H1 (cell line): ENCODE results near the gene ECSIT. TPM values are rescaled to one million over a fixed set of nuclear protein-coding genes. Genes with fewer than 3 reads are reported as not detected.

ENCODE experiments used
- CTCF ChIA-PET: fragments of 300-600 bp; sonication (Branson Sonifier 250); formaldehyde crosslinking; loops from one replicate; lab custom pipeline; 2021; ENCODE audit not compliant: partially characterized antibody; lab: Charles Lee
- POLR2A ChIA-PET: fragments of 300-600 bp; sonication (Branson Sonifier 250); formaldehyde crosslinking; loops from one replicate; lab custom pipeline; 2021; ENCODE audit warnings: inconsistent platforms; ENCODE audit not compliant: partially characterized antibody; lab: Charles Lee
- DNase-seq, 2 experiments: peaks; one replicate each; pipeline versions ENCODE4 v3.0.0 to v3.0.0-alpha.2; 2010 to 2022; ENCODE audit warnings: low spot score in 2 of 2, low read depth in 1 of 2, mixed read lengths in 1 of 2
- FAIRE-seq: peaks from 2 replicates; lab custom pipeline; 2011; peaks lifted over from hg19 to GRCh38; lab: Jason Lieb, UNC
- H2AFZ ChIP-seq: 2 replicates; pipeline ENCODE4 v1.8.1; 2012; ENCODE audit warnings: low read length, inconsistent platforms
- H2AK5ac ChIP-seq: 2 replicates; pipeline ENCODE4 v1.6.1; 2013; ENCODE audit warnings: low read depth, low read length
- H2BK120ac ChIP-seq: replicated peaks from 2 replicates; pipeline ENCODE3; 2013; ENCODE audit warnings: low read depth, low read length, inconsistent platforms
- H2BK12ac ChIP-seq: 2 replicates; pipeline ENCODE4 v1.6.1; 2013; ENCODE audit warnings: low read depth, low read length
- H2BK15ac ChIP-seq: 2 replicates; pipeline ENCODE4 v1.6.1; 2013; ENCODE audit warnings: low read length
- H2BK20ac ChIP-seq: 2 replicates; pipeline ENCODE4 v1.6.1; 2013; ENCODE audit warnings: low read length
- H2BK5ac ChIP-seq: 2 replicates; pipeline ENCODE4 v1.6.1; 2013; ENCODE audit warnings: low read depth, low read length
- H3K14ac ChIP-seq: 2 replicates; pipeline ENCODE4 v1.6.1; 2013; ENCODE audit warnings: inconsistent platforms; ENCODE audit not compliant: insufficient read length
- H3K18ac ChIP-seq: 2 replicates; pipeline ENCODE4 v1.6.1; 2013; ENCODE audit warnings: low read length; ENCODE audit errors: extremely low read depth
- H3K23ac ChIP-seq: 2 replicates; pipeline ENCODE4 v1.6.1; 2013; ENCODE audit warnings: inconsistent platforms; ENCODE audit not compliant: insufficient read length
- H3K23me2 ChIP-seq: 2 replicates; pipeline ENCODE4 v1.6.1; 2013; ENCODE audit warnings: low read depth, low read length
- H3K27ac ChIP-seq: 2 replicates; pipeline ENCODE4 v1.6.1; 2011; ENCODE audit warnings: low read depth, low read length, inconsistent platforms
- H3K27me3 ChIP-seq, 4 experiments: replicated peaks in 1 of 4; 1 replicate in 1 of 4; 2 replicates in 3 of 4; pipeline versions ENCODE4 v1.6.1 to v1.8.1; 2011 to 2013; ENCODE audit warnings: low read length in 3 of 4, mild to moderate bottlenecking in 3 of 4, inconsistent platforms in 2 of 4, mixed read lengths in 2 of 4, moderate library complexity in 1 of 4; ENCODE audit not compliant: control insufficient read depth in 3 of 4, insufficient read depth in 3 of 4; ENCODE audit errors: extremely low read depth in 1 of 4
- H3K36me3 ChIP-seq, 4 experiments: 2 replicates each; pipeline versions ENCODE4 v1.6.1 to v1.8.1; 2011 to 2013; ENCODE audit warnings: mild to moderate bottlenecking in 4 of 4, low read length in 3 of 4, moderate library complexity in 2 of 4, control low read depth in 1 of 4, inconsistent platforms in 1 of 4; ENCODE audit not compliant: insufficient read depth in 4 of 4, control insufficient read depth in 2 of 4
- H3K4ac ChIP-seq: replicated peaks from 2 replicates; pipeline ENCODE3; 2013; ENCODE audit warnings: low read length, low read depth, mixed read lengths, inconsistent platforms; ENCODE audit not compliant: insufficient read length
- H3K4me1 ChIP-seq, 4 experiments: replicated peaks in 1 of 4; 1 replicate in 1 of 4; 2 replicates in 3 of 4; pipeline versions ENCODE4 v1.6.1 to v1.8.1; 2011 to 2013; ENCODE audit warnings: low read length in 3 of 4, inconsistent platforms in 2 of 4, mixed read lengths in 1 of 4; ENCODE audit not compliant: insufficient read depth in 4 of 4, control insufficient read depth in 3 of 4
- H3K4me2 ChIP-seq, 2 experiments: 2 replicates each; pipeline versions ENCODE4 v1.6.1 to v1.8.1; 2011 to 2013; ENCODE audit warnings: low read depth in 2 of 2, low read length in 2 of 2, control low read depth in 1 of 2, inconsistent platforms in 1 of 2, mild to moderate bottlenecking in 1 of 2; ENCODE audit not compliant: insufficient read depth in 1 of 2
- H3K4me3 ChIP-seq, 4 experiments: fragments of 200-600, 300-600 bp in 1 of 4; sonication (generic), shearing (Covaris generic), sonication (Bioruptor Twin) in 1 of 4; 2 replicates each; pipeline versions ENCODE4 v1.5.1 to v1.8.1; 2011 to 2016; ENCODE audit warnings: low read length in 4 of 4, low read depth in 3 of 4, control low read depth in 2 of 4, inconsistent platforms in 2 of 4, mild to moderate bottlenecking in 2 of 4, mixed read lengths in 1 of 4, moderate library complexity in 1 of 4; ENCODE audit not compliant: insufficient read depth in 2 of 4; ENCODE audit errors: extremely low read depth in 1 of 4
- H3K56ac ChIP-seq: replicated peaks from 2 replicates; pipeline ENCODE3; 2013; ENCODE audit warnings: low read depth, mild to moderate bottlenecking, mixed read lengths, low read length, inconsistent platforms; ENCODE audit not compliant: insufficient read length
- H3K79me1 ChIP-seq: 2 replicates; pipeline ENCODE4 v1.6.1; 2013; ENCODE audit warnings: low read depth, low read length, control low read depth
- H3K79me2 ChIP-seq, 2 experiments: 2 replicates each; pipeline versions ENCODE4 v1.6.1 to v1.8.1; 2012 to 2013; ENCODE audit warnings: low read length in 2 of 2, mild to moderate bottlenecking in 2 of 2, inconsistent platforms in 1 of 2; ENCODE audit not compliant: insufficient read depth in 2 of 2, control insufficient read depth in 1 of 2
- H3K9ac ChIP-seq, 4 experiments: replicated peaks in 1 of 4; 1 replicate in 1 of 4; 2 replicates in 3 of 4; pipeline versions ENCODE4 v1.6.1 to v1.8.1; 2011 to 2013; ENCODE audit warnings: low read depth in 3 of 4, low read length in 3 of 4, control low read depth in 2 of 4, mild to moderate bottlenecking in 2 of 4, moderate library complexity in 2 of 4, inconsistent platforms in 1 of 4; ENCODE audit errors: extremely low read depth in 1 of 4
- H3K9me3 ChIP-seq, 2 experiments: 2 replicates each; pipeline versions ENCODE4 v1.6.1 to v1.8.1; 2012 to 2013; ENCODE audit warnings: mild to moderate bottlenecking in 2 of 2, moderate library complexity in 2 of 2, control low read depth in 1 of 2, inconsistent platforms in 1 of 2, low read depth in 1 of 2, low read length in 1 of 2, mixed read lengths in 1 of 2; ENCODE audit not compliant: insufficient read depth in 2 of 2
- H4K20me1 ChIP-seq, 2 experiments: replicated peaks in 1 of 2; 2 replicates each; pipeline versions ENCODE3 to v1.8.1; 2011 to 2013; ENCODE audit warnings: inconsistent platforms in 2 of 2, low read length in 2 of 2, mild to moderate bottlenecking in 1 of 2; ENCODE audit not compliant: insufficient read depth in 2 of 2, control insufficient read depth in 1 of 2
- H4K5ac ChIP-seq: 2 replicates; pipeline ENCODE4 v1.6.1; 2013; ENCODE audit warnings: low read length, low read depth, mixed read lengths, inconsistent platforms; ENCODE audit not compliant: insufficient read length
- H4K8ac ChIP-seq: 2 replicates; pipeline ENCODE4 v1.8.0; 2013; ENCODE audit warnings: mild to moderate bottlenecking, moderate library complexity, low read length, inconsistent platforms; ENCODE audit not compliant: insufficient read depth; ENCODE audit errors: extremely low read depth
- H4K91ac ChIP-seq: replicated peaks from 2 replicates; pipeline ENCODE3; 2013; ENCODE audit warnings: low read length, mixed read lengths, inconsistent platforms; ENCODE audit not compliant: insufficient read length
- EP300 ChIP-seq, 2 experiments: IDR thresholded peaks; 1 replicate in 1 of 2; 2 replicates in 1 of 2; pipeline ENCODE4 v1.6.1; 2011 to 2012; ENCODE audit warnings: low read depth in 2 of 2, low read length in 2 of 2, mild to moderate bottlenecking in 2 of 2, borderline replicate concordance in 1 of 2, inconsistent platforms in 1 of 2, moderate library complexity in 1 of 2
- HDAC2 ChIP-seq, 2 experiments: fragments of 300-600 bp in 1 of 2; sonication (generic) in 1 of 2; IDR thresholded peaks; 2 replicates each; pipeline ENCODE4 v1.6.1; 2011 to 2012; ENCODE audit warnings: low read depth in 2 of 2, low read length in 2 of 2, mild to moderate bottlenecking in 2 of 2, moderate library complexity in 2 of 2, borderline replicate concordance in 1 of 2, inconsistent platforms in 1 of 2
- KDM1A ChIP-seq: fragments of 200-600, 300-600 bp; sonication (generic); IDR thresholded peaks from 2 replicates; pipeline ENCODE4 v1.7.1; 2016; ENCODE audit warnings: mild to moderate bottlenecking, low read length, borderline replicate concordance
- WGBS, 2 experiments: shearing (Covaris generic) in 1 of 2; methylation state at CpG; one replicate each; pipeline versions ENCODE4 v1.1.6 to v1.1.7; 2013 to 2015; ENCODE audit warnings: low lambda C conversion rate in 2 of 2, mixed read lengths in 2 of 2, inconsistent platforms in 1 of 2, low coverage in 1 of 2, missing lambda C conversion rate in 1 of 2; ENCODE audit not compliant: insufficient replicate concordance in 2 of 2, insufficient coverage in 1 of 2, insufficient read length in 1 of 2; ENCODE audit errors: extremely low coverage in 1 of 2, missing lambda C conversion rate in 1 of 2; 5-methylcytosine and 5-hydroxymethylcytosine counted together
- polyA plus RNA-seq, 7 experiments: library from polyadenylated mRNA; depleted of rRNA in 3 of 7; stranded (reverse) in 5 of 7; unstranded in 2 of 7; fragments of >200 nt in 5 of 7; fragments of 200-250 nt in 2 of 7; gene quantifications; 1 replicate in 5 of 7; 2 replicates in 1 of 7; 4 replicates in 1 of 7; pipeline versions ENCODE4 v1.2.1 to v1.2.3, GENCODE V29; 2011 to 2013; ENCODE audit warnings: missing spikeins in 2 of 7, mixed read lengths in 2 of 7
- total RNA-seq: library from RNA; stranded (reverse); fragmentation: NEBNext Ultra II Directional; extraction: Animal tissue kit (Norgen Biotek cat#: 25700); gene quantifications from 2 replicates; pipeline ENCODE4 v1.2.1, GENCODE V29; 2021

ECSIT gene
- total and polyA plus RNA-seq, 2 of the 8 experiments (the other 6 are each of a cell fraction or from before 2014, with no cell fraction given), result 55.7 to 74.1 TPM

GRCh38 chr19:11541238-11541637, 12.3 kb upstream of the ECSIT start:
- no peak overlapping the region for H4K5ac ChIP-seq
- no peak overlapping the region for H3K27ac ChIP-seq
- no peak overlapping the region for H3K18ac ChIP-seq
- H3K79me1 ChIP-seq, result no peaks in the 10 kb centered on the region
- H3K4me3 ChIP-seq, result no peak overlapping the region
- TF ChIP-seq HDAC2 (IDR thresholded peaks at IDR 0.05; ENCODE audit: borderline replicate concordance in 1 of 2, low read depth in 2 of 2, low read length in 2 of 2), result peak in 1 of 2 experiments; percentile 70; a peak in 1 of 4 replicates
- TF ChIP-seq KDM1A, result peak; percentile 86
- no peak for TF ChIP-seq EP300 (IDR thresholded peaks at IDR 0.05; ENCODE audit: borderline replicate concordance in 1 of 2, low read depth in 2 of 2, low read length in 2 of 2)
- H2BK120ac ChIP-seq, result no peak overlapping the region
- POLR2A ChIA-PET, result interaction anchor here (1.5 kb wide), 1 partner anchor 59 kb away, joined by 3 read pairs; no protein-coding TSS in a partner anchor
- 87% methylated on average over 3 of the region's 3 CpGs; no CpG with 5 or more reads in 1 of the 2 experiments for WGBS, 2 experiments
- no peaks in the 10 kb centered on the region for H3K27me3 ChIP-seq
- no peak overlapping the region for H2AK5ac ChIP-seq
- no peak overlapping the region for H3K14ac ChIP-seq
- no peak overlapping the region for H3K9ac ChIP-seq
- H2BK20ac ChIP-seq, result no peak overlapping the region
- DNase-seq, result no peak
- H4K20me1 ChIP-seq, result no peaks in the 10 kb centered on the region
- no peak for FAIRE-seq
- H3K36me3 ChIP-seq, result no peaks in the 10 kb centered on the region
- H3K4ac ChIP-seq, result no peak overlapping the region
- H3K79me2 ChIP-seq, result no peaks in the 10 kb centered on the region
- H3K4me1 ChIP-seq, result peaks cover 4 to 20% (median 16%) of the 10 kb centered on the region in 4 experiments
- H3K23ac ChIP-seq, result no peak overlapping the region
- H2BK15ac ChIP-seq, result no peak overlapping the region
- H2BK5ac ChIP-seq, result no peak overlapping the region
- no peak overlapping the region for H3K56ac ChIP-seq
- no peak overlapping the region for H4K91ac ChIP-seq
- no peak overlapping the region for H2AFZ ChIP-seq
- H3K23me2 ChIP-seq, result peaks cover 5% of the 10 kb centered on the region; the same call in 1 of the 2 replicates
- H3K4me2 ChIP-seq, result no peak overlapping the region
- H2BK12ac ChIP-seq, result no peak overlapping the region
- CTCF ChIA-PET, result interaction anchor here (1.2 kb wide), 1 partner anchor 135 kb away, joined by 3 read pairs; no protein-coding TSS in a partner anchor
- no peaks in the 10 kb centered on the region for H3K9me3 ChIP-seq
- no peak overlapping the region for H4K8ac ChIP-seq
